Activated T-helper 1 cell treated with Interleukin-2 at 50 U/mL for 16 hours (primary cell): ENCODE measurements around the gene ATG7.

ENCODE experiments used
- DNase-seq: peaks from one replicate; pipeline ENCODE4 v3.0.0-alpha.2; 2020; ENCODE audit warnings: low read depth

ATG7 gene, protein sequence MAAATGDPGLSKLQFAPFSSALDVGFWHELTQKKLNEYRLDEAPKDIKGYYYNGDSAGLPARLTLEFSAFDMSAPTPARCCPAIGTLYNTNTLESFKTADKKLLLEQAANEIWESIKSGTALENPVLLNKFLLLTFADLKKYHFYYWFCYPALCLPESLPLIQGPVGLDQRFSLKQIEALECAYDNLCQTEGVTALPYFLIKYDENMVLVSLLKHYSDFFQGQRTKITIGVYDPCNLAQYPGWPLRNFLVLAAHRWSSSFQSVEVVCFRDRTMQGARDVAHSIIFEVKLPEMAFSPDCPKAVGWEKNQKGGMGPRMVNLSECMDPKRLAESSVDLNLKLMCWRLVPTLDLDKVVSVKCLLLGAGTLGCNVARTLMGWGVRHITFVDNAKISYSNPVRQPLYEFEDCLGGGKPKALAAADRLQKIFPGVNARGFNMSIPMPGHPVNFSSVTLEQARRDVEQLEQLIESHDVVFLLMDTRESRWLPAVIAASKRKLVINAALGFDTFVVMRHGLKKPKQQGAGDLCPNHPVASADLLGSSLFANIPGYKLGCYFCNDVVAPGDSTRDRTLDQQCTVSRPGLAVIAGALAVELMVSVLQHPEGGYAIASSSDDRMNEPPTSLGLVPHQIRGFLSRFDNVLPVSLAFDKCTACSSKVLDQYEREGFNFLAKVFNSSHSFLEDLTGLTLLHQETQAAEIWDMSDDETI

DNA sequence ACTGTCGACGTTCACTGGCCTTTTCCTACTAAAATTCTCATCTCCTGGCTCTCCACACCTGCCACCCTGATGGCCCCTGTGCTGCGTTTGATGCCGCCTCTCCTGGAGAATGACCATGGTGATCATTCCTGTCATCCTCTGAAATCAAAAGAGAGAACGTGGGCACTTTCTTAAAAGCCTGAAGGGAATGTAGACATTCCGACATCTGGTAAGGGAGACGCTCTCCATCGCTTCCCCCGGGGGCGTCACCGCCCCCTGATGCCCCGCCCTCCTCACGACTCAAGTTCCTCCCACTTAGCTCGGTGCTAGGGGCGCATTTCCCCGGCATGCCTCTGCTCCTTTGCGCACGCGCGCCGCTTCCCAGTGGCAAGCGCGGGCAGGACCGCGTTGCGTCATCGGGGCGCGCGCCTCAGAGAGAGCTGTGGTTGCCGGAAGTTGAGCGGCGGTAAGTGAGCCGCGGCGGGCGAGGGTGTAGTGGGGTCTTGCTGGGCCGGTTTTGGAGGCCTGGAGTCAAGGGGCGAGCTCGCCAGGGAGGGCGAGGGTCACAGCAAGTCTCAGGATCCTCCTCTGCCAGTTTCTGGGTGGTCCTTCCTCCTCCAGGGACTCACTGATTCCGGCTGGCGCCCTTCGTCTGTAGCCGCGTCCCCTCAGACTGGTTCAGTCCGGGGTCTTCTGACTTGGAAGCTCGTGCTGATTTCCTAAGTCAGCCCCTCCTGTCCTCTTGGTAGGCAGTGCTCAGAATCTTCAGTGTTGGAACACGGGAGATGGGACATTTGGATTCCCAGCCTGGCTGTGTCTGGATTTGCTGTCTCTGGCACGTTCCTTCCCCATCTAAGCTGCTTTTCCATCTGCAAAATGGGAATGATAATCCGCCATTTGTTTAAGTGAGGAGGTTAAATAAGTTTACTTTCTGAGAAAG is at the start of gene ATG7:
ATG7 (plus strand) TSS at position 412 of the 919 bp plus-strand sequence. CDS start 26,299 bp downstream, outside the sequence.
- DNase-seq = peak; percentile 94

DNA sequence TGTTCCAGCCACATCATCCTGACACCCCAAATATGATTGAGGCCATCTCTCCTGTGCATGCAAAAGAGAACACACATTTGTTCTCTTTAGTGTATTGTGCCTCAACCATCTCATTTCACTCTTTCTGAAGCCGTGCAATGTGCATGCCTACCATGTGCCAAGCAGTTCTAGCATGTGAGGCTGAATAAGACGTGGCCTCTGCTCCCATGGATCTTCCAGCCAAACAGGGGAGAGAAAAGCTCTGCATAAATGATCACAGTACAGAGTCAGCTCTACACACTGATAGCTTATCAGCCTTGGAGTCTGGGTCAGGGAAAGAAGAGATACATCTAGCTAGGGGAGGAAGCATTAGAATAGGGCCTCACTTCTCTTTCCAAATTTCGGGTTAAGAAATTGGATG is 48.2 kb upstream of the ATG7 start:
- DNase-seq = no peak

DNA sequence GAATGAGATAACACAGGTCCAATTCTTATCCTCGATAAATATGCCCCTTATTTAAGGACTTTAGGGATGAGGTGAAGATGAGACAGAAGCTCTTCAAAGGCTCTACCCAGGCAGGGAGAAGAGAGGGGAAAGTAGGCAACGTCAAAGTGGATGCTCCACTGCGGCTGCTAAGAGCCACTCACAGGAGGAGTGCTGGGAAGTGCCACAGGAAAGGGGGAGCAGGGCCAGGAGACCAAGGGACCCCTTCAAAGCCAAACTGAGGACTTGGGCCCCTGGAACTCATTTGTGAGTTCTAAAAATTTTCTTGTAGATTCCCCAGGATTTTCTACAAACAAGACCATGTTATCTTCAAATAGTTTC is 47.3 kb upstream of the ATG7 start:
- no peak for DNase-seq

DNA sequence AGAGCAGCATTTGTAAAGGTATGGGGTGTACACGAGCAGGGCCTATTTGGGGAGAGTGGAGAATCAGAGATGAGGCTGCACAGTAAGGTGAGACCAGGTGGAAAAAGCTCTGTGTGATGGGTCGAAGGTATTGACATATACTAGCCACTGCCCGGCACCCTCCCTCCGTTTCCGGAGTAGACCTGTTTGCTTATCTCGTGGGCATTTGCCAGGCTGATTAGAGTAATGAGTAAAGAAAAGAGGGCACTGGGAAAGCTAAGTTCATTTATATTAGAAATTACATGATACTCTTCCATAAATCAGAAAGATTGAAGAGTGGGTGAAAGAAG is 46.2 kb upstream of the ATG7 start:
- DNase-seq = no peak

DNA sequence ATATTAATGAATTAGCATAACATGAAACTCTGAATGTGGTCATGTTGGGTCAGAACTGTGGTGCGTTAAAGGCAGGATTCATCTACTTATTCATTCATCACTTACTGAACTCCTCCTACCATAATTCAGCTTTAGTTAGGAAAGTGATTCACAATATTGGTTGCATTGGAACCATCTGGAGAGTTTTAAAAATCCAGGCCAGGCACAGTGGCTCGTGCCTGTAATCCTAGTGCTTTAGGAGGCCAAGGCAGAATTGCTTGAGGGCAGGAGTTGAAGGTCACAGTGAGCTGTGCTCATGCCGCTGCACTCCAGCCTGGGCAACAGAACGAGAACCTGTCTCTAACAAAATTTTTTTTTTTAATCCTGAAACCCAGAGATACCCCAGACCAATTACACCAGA is 44.2 kb upstream of the ATG7 start:
- no peak for DNase-seq

DNA sequence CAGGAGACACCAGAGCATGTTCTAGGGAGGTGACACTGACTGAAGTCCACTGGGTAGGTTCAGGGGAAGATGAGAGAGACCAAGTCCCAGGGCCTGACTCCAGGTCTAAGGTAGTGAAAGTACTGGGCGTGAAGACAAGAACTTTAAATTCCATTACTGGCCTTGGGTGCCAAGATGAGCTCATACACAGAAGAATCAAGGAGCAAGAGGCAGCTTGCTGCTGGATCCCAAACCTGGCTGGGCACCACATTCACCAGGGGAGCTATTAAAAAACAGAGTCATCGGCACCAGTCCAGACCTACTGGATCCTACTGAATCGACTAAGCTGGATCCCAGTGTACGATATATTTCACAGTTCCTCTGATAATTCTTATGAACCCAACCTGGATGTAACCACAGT is 42.1 kb upstream of the ATG7 start:
- DNase-seq = no peak

DNA sequence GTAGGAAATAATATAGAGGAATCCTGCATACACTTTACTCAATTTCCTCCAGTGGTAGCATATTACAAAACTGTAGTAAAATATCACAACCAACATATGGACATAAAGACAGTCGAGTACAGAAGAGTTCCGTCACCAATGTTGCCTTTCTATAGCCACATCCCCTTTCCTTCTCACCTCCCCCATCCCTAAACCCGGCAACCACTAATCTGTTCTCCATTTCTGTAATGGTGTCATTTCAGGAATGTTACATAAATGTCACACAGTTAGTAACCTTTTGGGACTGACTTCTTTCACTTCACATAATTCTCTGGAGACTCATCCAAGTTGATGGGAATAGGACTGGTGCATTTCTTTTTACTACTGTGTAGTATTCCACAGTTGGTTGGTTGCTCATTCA is 41.4 kb upstream of the ATG7 start:
- DNase-seq = no peak

DNA sequence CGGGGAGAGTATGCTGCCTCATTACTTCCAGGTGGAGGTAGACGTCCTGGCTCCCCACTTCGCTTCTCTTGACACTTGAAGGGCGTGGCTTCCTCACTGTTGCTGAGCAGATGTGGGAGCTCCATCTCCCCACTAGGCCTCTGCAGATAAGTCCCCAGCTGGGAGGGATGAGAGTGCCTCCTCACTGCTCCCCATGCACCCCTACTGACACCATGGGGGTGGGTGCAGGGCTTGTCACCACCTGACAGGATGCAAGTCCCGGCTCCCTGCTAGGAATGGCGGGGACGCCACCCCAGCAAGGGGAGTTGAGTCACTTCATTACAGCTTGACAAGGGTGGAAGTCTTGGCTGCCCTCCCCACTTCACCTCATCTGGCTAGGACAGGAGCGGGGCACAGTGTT is 36.8 kb upstream of the ATG7 start:
- DNase-seq = no peak

DNA sequence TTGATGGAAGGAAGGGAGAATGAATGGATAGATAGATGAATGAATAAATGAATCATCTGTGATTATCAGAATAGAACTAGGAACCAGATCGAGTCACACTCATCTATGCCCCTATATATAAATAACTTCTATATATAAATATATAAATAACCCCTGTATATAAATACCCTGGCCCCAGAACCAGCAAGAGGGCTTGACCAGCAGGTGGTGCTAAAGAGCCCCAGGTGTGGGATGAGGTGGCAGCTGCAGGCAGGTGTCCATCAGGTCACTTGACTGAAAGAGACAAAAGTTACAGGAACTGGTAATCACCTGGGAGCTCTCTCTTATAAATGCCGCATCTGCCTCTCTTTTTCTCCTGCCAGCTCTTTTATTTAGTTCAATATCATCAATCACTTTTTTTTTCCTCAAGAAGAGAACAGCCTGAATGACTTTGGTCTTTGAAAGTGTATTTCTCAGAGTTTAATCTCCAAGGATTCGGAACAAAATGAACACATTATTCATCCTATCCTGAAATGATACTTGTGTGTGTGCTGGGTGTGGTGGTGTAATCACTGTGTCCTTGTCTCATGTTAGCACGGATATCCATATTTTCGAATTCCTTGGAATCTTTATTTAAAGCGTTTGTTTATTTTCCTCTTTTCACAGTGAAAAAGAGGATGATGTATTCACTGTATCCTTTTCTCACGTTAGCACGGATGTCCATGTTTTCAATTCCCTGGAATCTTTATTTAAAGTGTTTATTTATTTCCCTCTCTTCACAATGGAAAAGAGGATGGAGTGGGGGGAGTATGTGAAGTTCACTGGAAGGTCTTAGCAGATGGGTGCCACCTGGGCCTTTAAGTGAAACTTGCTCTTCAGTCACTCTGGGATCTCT is 35.4 kb upstream of the ATG7 start:
- peak; percentile 55 for DNase-seq

DNA sequence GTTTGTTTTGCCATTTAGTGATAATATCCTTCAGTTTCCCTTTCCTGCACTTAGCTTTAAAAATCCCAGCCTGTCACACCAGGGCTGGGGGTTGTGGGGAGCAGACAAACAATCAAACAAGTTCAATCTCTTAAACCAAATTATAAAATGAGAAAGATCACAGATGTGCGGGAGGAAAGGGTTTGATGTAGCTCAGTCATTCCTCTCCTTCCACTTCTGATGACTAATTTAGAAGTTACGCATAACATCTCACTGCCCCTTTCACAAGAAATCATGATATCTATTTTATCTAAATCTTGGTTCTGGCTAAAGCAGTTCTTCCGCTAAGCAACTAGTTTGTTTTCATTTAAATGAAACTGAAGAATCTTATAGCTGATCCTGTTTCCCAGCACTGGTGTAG is 34.1 kb upstream of the ATG7 start:
- DNase-seq = no peak

DNA sequence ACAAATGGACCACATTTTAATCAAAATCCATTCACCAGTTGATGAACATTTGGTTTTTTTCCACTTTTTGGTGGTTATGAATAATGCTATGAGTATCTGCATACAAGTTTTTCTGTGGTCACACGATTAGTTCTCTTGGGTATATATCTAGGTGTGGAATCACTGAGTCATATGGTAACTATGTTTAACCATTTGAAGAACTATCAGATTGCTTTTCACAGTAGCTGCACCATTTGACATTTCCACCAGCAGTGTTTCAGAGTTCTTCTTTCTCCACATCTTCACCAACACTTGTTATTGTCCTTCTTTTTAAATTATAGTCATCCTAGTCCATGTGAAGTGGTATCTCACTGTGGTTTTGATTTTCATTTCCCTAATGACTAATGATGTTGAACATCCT is 33.3 kb upstream of the ATG7 start:
- no peak for DNase-seq

DNA sequence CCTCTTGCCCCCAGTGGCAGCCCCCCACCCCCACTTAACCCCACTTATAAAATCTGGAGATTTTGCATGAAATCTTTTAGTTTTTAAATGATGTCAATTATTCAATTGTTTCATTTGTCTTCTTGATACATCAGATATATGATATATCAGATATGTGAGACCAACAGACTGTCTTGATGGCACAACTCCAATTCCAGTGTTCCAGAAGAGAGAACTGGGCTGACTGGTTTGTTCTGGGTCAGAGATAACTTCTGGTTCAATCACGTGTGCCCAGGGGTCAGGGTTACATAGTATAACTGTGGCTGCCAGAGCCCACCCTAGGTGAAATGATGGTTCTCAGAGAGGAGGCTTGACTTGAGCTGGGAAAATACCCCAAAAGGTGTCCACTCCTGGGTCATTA is 32.4 kb upstream of the ATG7 start:
- DNase-seq = no peak

DNA sequence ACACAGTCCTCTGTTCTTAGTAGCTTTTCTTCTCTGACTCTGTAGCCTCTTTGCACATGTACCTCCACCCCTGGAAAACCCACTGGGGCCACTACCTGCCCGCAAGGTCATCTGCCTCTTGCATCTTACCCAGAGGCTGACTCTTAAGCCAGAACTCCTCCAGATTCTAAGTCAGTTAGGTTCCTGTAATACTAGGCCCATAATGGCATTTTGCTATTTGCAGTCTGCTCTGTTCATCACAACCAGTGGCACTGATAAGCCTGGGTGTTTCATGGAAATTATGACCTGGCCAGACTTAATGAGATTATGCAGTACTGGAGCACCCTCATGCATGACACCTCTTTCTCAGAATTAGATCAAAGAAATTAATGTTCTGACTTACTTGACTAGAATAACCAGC is 31.7 kb upstream of the ATG7 start:
- DNase-seq = no peak

DNA sequence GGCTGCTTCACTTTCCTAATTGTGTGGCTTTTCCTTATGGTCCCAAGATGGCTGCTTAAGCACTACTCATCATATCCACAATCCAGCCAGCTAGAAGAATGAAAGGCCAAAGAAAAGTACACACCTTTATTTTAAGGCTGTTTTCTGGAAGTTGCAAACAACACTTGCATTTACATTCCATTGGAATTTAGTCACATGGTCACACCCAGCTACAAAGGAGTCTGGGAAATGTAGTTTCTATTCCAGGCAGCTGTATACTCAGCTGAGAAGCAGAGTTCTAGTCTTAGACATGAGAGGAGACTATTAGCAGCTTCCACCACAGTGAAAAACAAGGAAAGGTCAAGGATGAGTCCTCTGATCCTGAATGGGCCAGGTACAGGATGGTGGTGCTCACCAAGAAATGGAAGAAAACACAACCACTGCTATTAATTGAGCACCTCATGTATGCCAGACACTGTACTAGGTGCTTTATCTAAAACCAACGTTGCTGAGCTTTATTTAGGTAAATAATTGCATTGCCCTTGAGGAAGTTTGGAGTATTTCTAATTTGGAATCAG is 28.0 kb upstream of the ATG7 start:
- no peak for DNase-seq

DNA sequence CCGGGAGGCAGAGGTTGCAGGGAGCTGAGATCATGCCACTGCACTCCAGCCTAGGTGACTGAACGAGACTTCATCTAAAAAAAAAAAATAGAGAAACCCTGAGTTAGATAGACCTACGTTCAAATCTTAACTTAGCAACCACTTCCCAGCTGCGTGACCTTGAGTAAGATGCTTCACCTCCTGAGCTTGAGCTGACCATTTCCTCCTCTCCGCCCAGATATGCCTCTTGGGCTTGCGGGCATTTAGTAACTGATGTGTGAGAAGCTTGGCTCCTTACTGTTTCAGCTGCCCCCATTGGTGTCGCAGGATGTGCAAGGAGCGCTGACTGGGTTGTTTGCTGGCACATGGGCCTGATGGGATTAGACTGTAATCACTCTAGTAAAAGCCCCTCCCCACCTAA is 26.9 kb upstream of the ATG7 start:
- no peak for DNase-seq

DNA sequence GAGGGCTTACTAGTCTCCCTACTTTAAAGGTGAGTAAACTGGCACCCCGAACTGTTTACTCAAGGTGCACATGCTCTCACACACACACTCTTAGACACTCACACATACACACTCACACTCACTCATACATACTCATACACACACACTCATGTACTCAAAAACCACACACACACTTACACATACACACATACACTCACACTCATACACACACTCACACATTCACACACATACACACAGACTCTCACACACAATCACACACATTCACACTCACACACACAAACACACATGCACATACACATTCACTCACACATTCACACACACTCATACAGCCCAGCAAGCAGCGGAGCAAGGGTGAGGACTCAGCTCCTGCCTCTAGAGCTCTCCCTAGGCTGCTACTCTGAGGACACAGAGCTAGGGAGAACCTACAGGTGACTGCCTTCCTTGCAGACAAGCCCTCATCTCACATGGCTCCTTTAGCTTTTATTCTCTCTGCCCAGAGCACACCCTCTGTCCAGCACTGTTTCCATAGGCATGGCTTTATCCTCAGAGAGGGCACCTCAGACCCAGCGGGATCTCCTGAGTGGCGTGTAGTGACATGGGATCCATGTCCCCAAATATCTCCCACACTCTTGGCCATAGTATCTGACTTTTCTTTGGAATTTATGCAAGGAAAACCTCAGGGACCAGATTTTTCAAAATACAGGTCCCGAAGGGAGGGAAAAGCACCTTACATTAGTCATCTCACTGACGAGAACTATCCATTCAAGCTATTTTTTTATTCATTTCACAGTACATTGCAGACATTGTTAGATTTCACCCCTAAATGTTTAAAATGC is 26.2 kb upstream of the ATG7 start:
- DNase-seq = no peak

DNA sequence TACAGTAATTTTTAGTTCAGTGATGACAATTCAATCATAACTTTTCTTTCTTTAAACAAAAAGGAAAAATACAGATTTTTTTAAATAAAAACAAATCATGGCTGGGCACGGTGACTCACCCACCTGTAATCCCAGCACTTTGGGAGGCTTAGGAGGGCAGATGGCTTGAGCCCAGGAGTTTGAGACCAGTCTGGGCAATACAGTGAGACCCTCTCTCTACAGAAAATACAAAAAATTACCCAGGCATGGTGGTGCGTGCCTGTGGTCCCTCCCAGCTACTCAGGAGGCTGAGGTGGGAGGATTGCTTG is 25.6 kb upstream of the ATG7 start:
- no peak for DNase-seq

DNA sequence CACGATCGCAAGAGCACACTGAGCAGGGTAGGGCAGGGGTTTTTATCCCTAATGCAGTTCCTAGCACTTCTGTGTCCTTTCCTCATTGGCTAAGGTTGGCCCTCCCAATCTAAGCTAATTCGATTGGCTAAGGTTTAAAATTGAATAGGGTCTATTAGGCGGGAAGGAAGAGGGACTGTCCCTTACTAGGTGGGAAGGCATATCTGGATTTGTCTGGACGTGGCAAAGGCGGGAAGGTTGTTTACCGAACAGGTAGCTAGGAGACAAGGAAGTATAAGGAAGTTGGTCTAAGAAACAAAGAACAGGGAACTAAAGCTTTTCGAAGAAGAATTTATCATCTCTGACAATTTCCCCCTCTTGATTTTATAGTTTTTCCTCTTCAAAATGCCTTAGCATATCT is 24.8 kb upstream of the ATG7 start:
- DNase-seq = no peak

DNA sequence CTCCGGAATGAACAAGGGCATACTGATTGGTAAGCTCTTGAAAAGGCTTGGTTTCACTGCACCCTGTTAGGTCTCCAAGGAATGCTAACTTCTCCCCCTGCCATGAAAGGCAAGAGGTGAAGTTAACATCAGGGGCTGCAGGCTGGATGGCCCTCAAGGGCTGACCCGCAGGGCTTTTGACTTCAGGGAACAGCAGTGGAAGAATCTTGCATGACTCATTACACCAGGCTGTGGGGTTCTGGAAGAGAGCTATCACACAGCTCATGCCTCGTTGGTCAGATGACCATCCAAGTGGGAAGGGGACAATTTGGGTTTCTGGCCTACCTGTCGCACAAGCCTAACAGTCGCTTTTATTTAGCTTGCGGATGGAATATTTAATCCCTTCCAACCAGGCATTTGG is 23.6 kb upstream of the ATG7 start:
- DNase-seq = no peak

DNA sequence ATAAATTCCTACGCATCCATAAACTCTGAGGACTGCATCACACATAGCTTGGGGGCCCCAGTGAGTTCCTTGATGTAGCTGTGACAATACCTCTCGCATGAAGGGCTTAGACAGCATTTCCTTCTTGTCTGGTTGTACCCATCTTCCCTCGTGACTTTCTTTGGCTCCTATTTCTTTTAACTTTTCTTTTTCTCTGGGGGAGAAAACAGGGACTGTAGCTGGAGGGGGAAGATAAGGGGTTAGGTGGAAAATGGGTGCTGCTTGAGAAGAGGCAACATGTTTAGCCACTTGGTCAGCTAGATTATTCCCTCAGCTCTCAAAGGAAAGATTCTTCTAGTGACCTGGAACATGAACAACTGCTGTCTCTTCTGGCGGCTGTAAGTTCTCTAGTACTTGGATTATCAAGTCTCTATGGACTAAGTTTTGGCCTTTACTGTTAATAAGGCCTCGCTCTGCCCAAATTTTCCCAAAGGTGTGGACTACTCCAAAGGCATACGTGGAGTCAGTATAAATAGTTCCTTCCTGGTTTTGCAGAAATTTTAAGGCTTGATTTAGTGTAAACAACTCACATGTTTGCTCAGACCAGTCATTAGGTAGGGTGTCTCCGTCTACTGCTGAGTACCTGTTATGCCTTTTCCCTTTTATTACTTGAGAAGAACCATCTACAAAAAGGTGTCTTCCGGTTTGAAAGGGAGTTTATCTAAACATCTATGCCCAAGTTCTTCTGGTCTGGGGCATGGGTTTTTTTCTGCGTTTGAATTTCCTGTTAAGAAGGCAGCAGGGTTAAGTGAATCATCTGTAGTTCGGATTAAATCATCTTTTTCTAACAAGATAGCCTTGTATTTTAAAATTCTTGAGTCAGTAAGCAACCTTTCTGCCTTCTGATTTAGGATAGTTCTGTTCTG is 21.0 kb upstream of the ATG7 start:
- no peak for DNase-seq
